Measurements from ENCODE around the gene TNFAIP2. TPM values are rescaled to one million over a fixed set of nuclear protein-coding genes. Genes with fewer than 3 reads are reported as not detected.
"Not testable (repeated sequence)": the region's sequence is repeated elsewhere in the genome, so short reads cannot be mapped to it uniquely, and the experiment has no call there.

TNFAIP2 gene
- total RNA-seq, 1 donor from 2014 or later: 21.5 TPM

GRCh38 chr14:103112400-103113243, 10.6 kb upstream of the TNFAIP2 start:
- Mint-ChIP-seq H3K27me3 (no peaks in the 10 kb centered on the region), H3K27ac (no peak overlapping the region), H3K4me1 (ENCODE audit: unreplicated experiment) (peaks cover 9% of the 10 kb centered on the region), H3K4me3 (no peak overlapping the region), H3K36me3 (no peaks in the 10 kb centered on the region), H3K9me3 (no peaks in the 10 kb centered on the region)
- DNase-seq (ENCODE audit: extremely low spot score, unreplicated experiment): no peak
- TF ChIP-seq CTCF (conservative IDR thresholded peaks at IDR 0.05): no peak

GRCh38 chr14:103113303-103113702, 10.0 kb upstream of the TNFAIP2 start:
- Mint-ChIP-seq H3K27me3 (no peaks in the 10 kb centered on the region), H3K9me3 (no peaks in the 10 kb centered on the region), H3K27ac (no peak overlapping the region), H3K4me3 (no peak overlapping the region), H3K36me3 (no peaks in the 10 kb centered on the region), H3K4me1 (ENCODE audit: unreplicated experiment) (peaks cover 9% of the 10 kb centered on the region)
- TF ChIP-seq CTCF (conservative IDR thresholded peaks at IDR 0.05): no peak
- no peak for DNase-seq (ENCODE audit: extremely low spot score, unreplicated experiment)

- no peaks in the 10 kb centered on the region for H3K27me3 Mint-ChIP-seq
Measured at GRCh38 chr14:103113774-103114173, 9.5 kb upstream of the TNFAIP2 start.

GRCh38 chr14:103115086-103115679, 8.1 kb upstream of the TNFAIP2 start:
- DNase-seq (ENCODE audit: extremely low spot score, unreplicated experiment); H3K27ac Mint-ChIP-seq; H3K4me3 Mint-ChIP-seq; H3K9me3 Mint-ChIP-seq; H3K27me3 Mint-ChIP-seq; H3K36me3 Mint-ChIP-seq; H3K4me1 Mint-ChIP-seq (ENCODE audit: unreplicated experiment): not testable (repeated sequence)

More at GRCh38 chr14:103113774-103114173, 9.5 kb upstream of the TNFAIP2 start:
- TF ChIP-seq CTCF (conservative IDR thresholded peaks at IDR 0.05): no peak
- no peaks in the 10 kb centered on the region for H3K9me3 Mint-ChIP-seq
- no peak overlapping the region for H3K4me3 Mint-ChIP-seq
- no peak for DNase-seq (ENCODE audit: extremely low spot score, unreplicated experiment)
- peaks cover 9% of the 10 kb centered on the region for H3K4me1 Mint-ChIP-seq (ENCODE audit: unreplicated experiment)
- no peak overlapping the region for H3K27ac Mint-ChIP-seq
- H3K36me3 Mint-ChIP-seq: no peaks in the 10 kb centered on the region

GRCh38 chr14:103115845-103116572, 7.3 kb upstream of the TNFAIP2 start:
- Mint-ChIP-seq H3K4me3 (no peak overlapping the region), H3K27me3 (no peaks in the 10 kb centered on the region), H3K4me1 (ENCODE audit: unreplicated experiment) (peaks cover 8% of the 10 kb centered on the region), H3K27ac (no peak overlapping the region), H3K36me3 (no peaks in the 10 kb centered on the region), H3K9me3 (no peaks in the 10 kb centered on the region)
- DNase-seq (ENCODE audit: extremely low spot score, unreplicated experiment): no peak
- TF ChIP-seq CTCF (conservative IDR thresholded peaks at IDR 0.05): no peak

- DNase-seq (ENCODE audit: extremely low spot score, unreplicated experiment): no peak
- Mint-ChIP-seq H3K9me3 (no peaks in the 10 kb centered on the region), H3K4me1 (ENCODE audit: unreplicated experiment) (peaks cover 8% of the 10 kb centered on the region), H3K27ac (no peak overlapping the region), H3K36me3 (no peaks in the 10 kb centered on the region), H3K4me3 (no peak overlapping the region), H3K27me3 (no peaks in the 10 kb centered on the region)
- TF ChIP-seq CTCF (conservative IDR thresholded peaks at IDR 0.05): no peak
Measured at GRCh38 chr14:103116636-103117035, 6.6 kb upstream of the TNFAIP2 start.

GRCh38 chr14:103117499-103117898, 5.8 kb upstream of the TNFAIP2 start:
- not testable (repeated sequence) for H3K9me3 Mint-ChIP-seq; H3K27me3 Mint-ChIP-seq; H3K27ac Mint-ChIP-seq; H3K4me3 Mint-ChIP-seq; DNase-seq (ENCODE audit: extremely low spot score, unreplicated experiment); H3K36me3 Mint-ChIP-seq
- peaks cover 13% of the 10 kb centered on the region for H3K4me1 Mint-ChIP-seq (ENCODE audit: unreplicated experiment)
